ENCODE measurements around the gene POU3F1.
"Not testable (repeated sequence)": the region's sequence is repeated elsewhere in the genome, so short reads cannot be mapped to it uniquely, and the experiment has no call there.

POU3F1 gene

DNA sequence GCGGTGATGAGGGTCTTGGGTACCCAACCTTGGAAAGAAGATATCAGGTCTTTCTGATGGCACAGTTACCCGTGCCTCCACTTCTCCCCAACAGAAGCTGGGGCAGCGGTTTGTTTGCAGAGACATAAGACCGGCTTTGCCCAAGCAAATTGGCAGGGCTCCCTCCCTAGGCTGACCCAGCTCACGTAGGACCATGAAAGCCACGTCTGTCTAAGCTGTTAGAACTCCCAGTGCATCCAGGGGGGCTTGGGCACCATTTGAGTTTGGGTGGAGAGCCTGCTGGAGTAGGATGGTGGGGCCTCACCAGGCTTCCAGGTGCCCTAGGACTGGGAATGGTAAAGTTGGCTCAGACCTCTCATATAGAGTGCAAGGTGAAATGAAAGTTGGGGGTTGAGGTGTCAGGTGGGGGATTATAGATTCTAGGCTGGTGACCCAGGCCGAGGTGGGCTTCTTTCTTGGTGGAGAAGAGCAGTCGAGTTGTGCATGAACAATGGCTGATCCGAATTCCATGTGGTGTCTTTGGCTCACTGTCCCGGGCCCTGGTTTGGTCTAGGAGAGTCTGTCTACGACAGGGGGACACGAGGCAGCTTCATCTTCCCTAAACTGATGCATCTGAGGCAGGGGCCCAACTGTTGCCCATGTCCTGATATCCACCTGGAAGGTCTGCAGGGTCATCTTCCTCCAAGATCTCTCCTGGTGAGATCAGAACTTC lies 3.4 kb downstream of the POU3F1 start:
- TF ChIP-seq CTCF (IDR thresholded peaks at IDR 0.05; ENCODE audit: borderline replicate concordance, insufficient read depth, low read depth, low read length): no peak
- no peak overlapping the region for H3K4me3 ChIP-seq (ENCODE audit: low read depth, low read length)

GRCh38 chr1:38041936-38042834 lies 4.4 kb downstream of the POU3F1 start:
- no peak for TF ChIP-seq CTCF (IDR thresholded peaks at IDR 0.05; ENCODE audit: borderline replicate concordance, insufficient read depth, low read depth, low read length)
- H3K4me3 ChIP-seq (ENCODE audit: low read depth, low read length): no peak overlapping the region

DNA sequence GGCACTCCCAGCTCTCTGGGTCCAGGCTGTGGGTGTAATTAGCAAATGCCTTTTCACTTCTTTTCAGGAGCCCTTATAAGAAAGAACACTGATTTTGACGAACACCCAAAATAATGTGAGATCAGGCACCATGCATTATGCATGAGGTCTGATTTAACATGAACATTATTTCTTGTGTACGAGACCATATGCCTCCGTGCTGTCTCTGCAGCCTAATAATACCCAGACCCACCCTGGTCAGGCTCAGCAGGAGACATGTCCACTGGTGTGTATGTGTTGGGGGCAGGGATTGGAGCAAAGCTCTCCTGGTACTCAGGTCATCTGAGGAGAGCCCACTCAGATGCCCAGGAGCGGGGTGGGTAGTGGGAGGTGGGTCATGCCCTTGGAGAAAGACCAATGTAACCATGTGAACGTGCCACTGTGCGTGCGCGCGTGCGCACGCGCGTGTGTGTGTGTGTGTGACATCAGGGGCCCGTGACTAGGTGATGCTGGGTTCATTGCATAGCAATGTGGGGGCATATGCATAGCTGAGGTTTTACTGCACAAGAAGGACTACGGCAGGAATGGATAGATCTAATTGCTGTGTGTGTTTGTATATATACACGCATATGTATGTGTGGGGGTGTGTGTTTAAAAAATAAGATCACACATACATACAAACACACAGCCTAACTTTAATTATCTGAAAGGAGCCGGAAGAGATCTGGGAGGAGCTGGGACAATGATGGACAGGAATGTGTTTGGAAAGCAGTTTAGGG lies 7.1 kb downstream of the POU3F1 start:
- no peak for TF ChIP-seq CTCF (IDR thresholded peaks at IDR 0.05; ENCODE audit: borderline replicate concordance, insufficient read depth, low read depth, low read length)
- no peak overlapping the region for H3K4me3 ChIP-seq (ENCODE audit: low read depth, low read length)

GRCh38 chr1:38038861-38039260 lies 7.7 kb downstream of the POU3F1 start:
- H3K4me3 ChIP-seq (ENCODE audit: low read depth, low read length): no peak overlapping the region

GRCh38 chr1:38037221-38037939 lies 9.2 kb downstream of the POU3F1 start:
- peak; percentile 23; the same call in 1 of the 2 replicates for TF ChIP-seq CTCF (IDR thresholded peaks at IDR 0.05; ENCODE audit: borderline replicate concordance, insufficient read depth, low read depth, low read length)

More at GRCh38 chr1:38038861-38039260, 7.7 kb downstream of the POU3F1 start:
- TF ChIP-seq CTCF (IDR thresholded peaks at IDR 0.05; ENCODE audit: borderline replicate concordance, insufficient read depth, low read depth, low read length): no peak

GRCh38 chr1:38034871-38035270 lies 11.7 kb downstream of the POU3F1 start:
- H3K4me3 ChIP-seq (ENCODE audit: low read depth, low read length): no peak overlapping the region
- no peak for TF ChIP-seq CTCF (IDR thresholded peaks at IDR 0.05; ENCODE audit: borderline replicate concordance, insufficient read depth, low read depth, low read length)

More at GRCh38 chr1:38037221-38037939, 9.2 kb downstream of the POU3F1 start:
- H3K4me3 ChIP-seq (ENCODE audit: low read depth, low read length): no peak overlapping the region

- not testable (repeated sequence) for H3K4me3 ChIP-seq (ENCODE audit: low read depth, low read length)
These were observed 13.6 kb downstream of the POU3F1 start for GRCh38 chr1:38032992-38033391.

All from GM12875 (cell line).